Muscle layer of colon (tissue), 2 donors: ENCODE results near the gene TRPM3.

Experiments
- H3K27ac ChIP-seq: one replicate; pipeline ENCODE4 v1.7.0; 2013; ENCODE audit warnings: low read depth, mild to moderate bottlenecking, low read length, moderate library complexity
- H3K27me3 ChIP-seq, 2 donors: one replicate each; pipeline ENCODE4 v1.7.0; 2013; ENCODE audit warnings: low read length in 2 of 2, mild to moderate bottlenecking in 2 of 2; ENCODE audit not compliant: insufficient read depth in 2 of 2, control insufficient read depth in 1 of 2
- H3K36me3 ChIP-seq: one replicate; pipeline ENCODE4 v1.7.0; 2013; ENCODE audit warnings: mild to moderate bottlenecking, low read length; ENCODE audit not compliant: insufficient read depth
- H3K4me1 ChIP-seq: one replicate; pipeline ENCODE4 v1.7.0; 2013; ENCODE audit warnings: mild to moderate bottlenecking, low read length; ENCODE audit not compliant: insufficient read depth
- H3K4me3 ChIP-seq, 2 donors: one replicate each; pipeline ENCODE4 v1.7.0; 2013; ENCODE audit warnings: low read length in 2 of 2, low read depth in 1 of 2, mild to moderate bottlenecking in 1 of 2, moderate library complexity in 1 of 2
- H3K9ac ChIP-seq: one replicate; pipeline ENCODE4 v1.7.0; 2013; ENCODE audit warnings: low read length
- H3K9me3 ChIP-seq: one replicate; pipeline ENCODE4 v1.7.0; 2013; ENCODE audit warnings: mild to moderate bottlenecking, low read length
- donor health status: abdominal sarcoma.
- donor health status: Adenocarcinoma of cecum.

The TRPM3 gene

DNA sequence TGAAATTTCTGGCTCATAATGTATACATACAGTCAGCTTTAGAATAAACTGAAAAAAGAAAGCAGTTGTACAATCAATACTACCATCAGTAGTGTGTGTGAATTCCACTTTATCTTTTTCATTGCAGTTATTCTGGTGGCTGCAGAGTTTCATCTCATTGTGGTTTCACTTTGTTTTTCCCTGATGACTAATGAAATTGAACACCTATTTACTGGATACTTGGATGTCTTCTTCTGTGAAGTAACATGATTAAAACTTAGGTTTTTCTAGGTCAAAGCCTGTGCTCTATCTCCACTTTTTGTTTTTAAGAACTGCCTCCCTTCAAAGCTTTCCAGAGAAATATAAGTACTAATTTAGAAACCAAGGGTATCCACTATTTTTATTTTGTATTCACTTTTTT is 174.3 kb downstream of the TRPM3 start:
- no peak overlapping the region for H3K9ac ChIP-seq

GRCh38 chr9:70945301-70945700 is 176.1 kb downstream of the TRPM3 start:
- Histone ChIP-seq H3K27ac (no peak overlapping the region), H3K9ac (no peak overlapping the region), H3K4me3 (no peak overlapping the region), H3K27me3 (no peaks in the 10 kb centered on the region), H3K4me1 (no peaks in the 10 kb centered on the region), H3K9me3 (no peaks in the 10 kb centered on the region), H3K36me3 (no peaks in the 10 kb centered on the region)

More for the DNA sequence above, 174.3 kb downstream of the TRPM3 start:
- no peaks in the 10 kb centered on the region for H3K36me3 ChIP-seq
- no peak overlapping the region for H3K4me3 ChIP-seq
- H3K4me1 ChIP-seq, result no peaks in the 10 kb centered on the region
- no peaks in the 10 kb centered on the region for H3K9me3 ChIP-seq
- no peak overlapping the region for H3K27ac ChIP-seq
- no peaks in the 10 kb centered on the region for H3K27me3 ChIP-seq

DNA sequence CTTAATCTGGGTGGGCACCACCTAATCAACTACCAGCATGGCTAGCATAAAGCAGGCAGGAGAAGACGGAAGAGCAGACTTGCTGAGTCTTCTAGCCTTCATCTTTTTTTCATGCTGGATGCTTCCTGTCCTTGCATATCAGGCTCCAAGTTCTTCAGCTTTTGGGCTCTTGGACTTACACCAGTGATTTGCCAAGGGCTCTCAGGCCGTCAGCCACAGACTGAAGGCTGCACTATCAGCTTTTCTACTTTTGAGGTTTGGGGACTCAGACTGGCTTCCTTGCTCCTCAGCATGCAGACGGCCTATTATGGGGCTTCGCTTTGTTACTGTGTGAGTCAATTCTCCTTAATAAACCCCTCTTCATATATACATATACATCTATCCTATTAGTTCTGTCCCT is 180.2 kb downstream of the TRPM3 start:
- no peaks in the 10 kb centered on the region for H3K36me3 ChIP-seq
- H3K27me3 ChIP-seq, result no peaks in the 10 kb centered on the region
- H3K27ac ChIP-seq, result no peak overlapping the region
- H3K4me1 ChIP-seq, result peaks cover 7% of the 10 kb centered on the region
- H3K9ac ChIP-seq, result no peak overlapping the region
- no peak overlapping the region for H3K4me3 ChIP-seq
- H3K9me3 ChIP-seq, result no peaks in the 10 kb centered on the region

DNA sequence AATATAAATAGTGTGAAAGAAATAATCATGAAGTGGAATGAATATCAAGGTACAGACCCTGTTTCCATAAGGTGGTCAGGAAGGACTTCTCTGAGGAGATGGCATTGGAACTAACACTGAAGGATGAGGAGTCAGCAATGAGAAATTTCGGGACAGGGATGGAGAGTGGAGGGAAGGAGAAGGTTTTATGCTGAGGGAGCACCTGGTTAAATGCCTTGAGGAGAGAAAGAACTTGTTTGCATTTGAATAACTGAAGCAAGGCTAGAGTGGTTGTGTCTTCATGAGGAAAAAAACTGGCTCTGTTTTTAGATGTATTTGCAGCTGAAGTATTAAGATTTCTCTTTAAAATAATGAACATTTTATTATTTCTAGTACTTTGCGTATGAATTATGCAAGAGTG is 180.8 kb downstream of the TRPM3 start:
- Histone ChIP-seq H3K9me3 (no peaks in the 10 kb centered on the region), H3K9ac (no peak overlapping the region), H3K36me3 (no peaks in the 10 kb centered on the region), H3K4me1 (peaks cover 7% of the 10 kb centered on the region), H3K27me3 (no peaks in the 10 kb centered on the region), H3K27ac (no peak overlapping the region), H3K4me3 (no peak overlapping the region)

DNA sequence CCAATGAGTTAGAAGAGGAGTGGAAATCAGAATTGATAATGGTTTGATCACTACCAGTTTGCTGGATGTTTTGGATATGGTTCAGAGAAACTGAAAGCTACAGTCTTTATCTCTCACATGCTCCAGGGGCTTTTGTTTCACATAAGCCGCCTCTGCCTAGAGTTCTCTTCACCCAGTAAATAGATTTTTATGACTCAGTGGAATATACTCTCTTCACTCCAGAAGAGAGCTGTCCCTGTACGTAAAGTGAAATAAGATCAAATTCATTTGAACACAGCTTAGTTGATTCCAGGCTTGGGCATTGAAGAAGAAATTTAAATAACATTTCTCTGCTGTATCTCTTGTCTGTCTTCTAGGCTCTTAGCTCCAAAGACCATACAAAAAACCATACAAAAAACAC is 184.9 kb downstream of the TRPM3 start:
- no peaks in the 10 kb centered on the region for H3K36me3 ChIP-seq
- no peaks in the 10 kb centered on the region for H3K9me3 ChIP-seq
- H3K27me3 ChIP-seq, result no peaks in the 10 kb centered on the region

DNA sequence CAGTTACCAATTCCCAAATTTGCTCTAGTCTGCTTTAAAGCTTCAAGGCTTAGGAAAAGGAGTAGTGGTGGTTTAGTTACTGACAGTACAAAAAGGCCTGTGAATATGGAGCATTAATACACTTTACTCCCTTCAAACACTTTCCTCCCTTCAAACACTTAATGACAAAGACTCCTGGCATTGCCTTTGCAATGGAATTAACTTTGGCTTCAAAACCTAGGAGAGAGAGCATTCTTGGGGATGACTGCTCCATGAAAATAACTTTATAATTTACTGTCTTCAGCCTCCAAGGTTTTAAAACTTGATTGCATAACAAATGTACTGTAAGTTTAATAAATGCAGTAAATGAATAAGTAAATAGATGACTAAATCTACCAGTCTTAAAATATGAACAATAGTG is 185.6 kb downstream of the TRPM3 start:
- H3K36me3 ChIP-seq, result no peaks in the 10 kb centered on the region
- no peak overlapping the region for H3K4me3 ChIP-seq
- H3K9ac ChIP-seq, result no peak overlapping the region
- no peaks in the 10 kb centered on the region for H3K27me3 ChIP-seq
- H3K9me3 ChIP-seq, result no peaks in the 10 kb centered on the region
- peaks cover 7% of the 10 kb centered on the region for H3K4me1 ChIP-seq
- H3K27ac ChIP-seq, result no peak overlapping the region

More for the DNA sequence above, 184.9 kb downstream of the TRPM3 start:
- Histone ChIP-seq H3K4me1 (peaks cover 7% of the 10 kb centered on the region), H3K9ac (no peak overlapping the region), H3K4me3 (no peak overlapping the region), H3K27ac (no peak overlapping the region)

DNA sequence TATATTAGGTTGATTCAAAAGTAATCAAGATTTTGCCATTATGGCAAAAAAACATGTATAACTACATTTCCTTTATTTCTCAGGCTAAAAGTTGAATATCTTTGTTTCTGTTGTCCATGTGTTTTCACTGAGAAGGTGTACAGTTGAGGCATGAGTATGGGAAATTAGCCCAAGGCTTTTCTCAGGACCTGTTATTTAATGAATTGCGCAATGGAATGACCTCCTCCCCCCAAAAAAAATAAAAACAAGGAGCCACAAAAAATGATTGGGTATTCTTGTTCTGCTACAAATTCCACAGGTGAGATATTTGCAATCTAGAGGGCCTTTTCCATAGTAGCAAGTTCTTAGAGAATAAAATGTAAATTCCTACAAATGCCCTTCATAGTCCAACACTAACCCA is 186.8 kb downstream of the TRPM3 start:
- H3K27ac ChIP-seq, result no peak overlapping the region
- H3K4me1 ChIP-seq, result peaks cover 7% of the 10 kb centered on the region
- H3K4me3 ChIP-seq, result no peak overlapping the region
- H3K27me3 ChIP-seq, result no peaks in the 10 kb centered on the region
- H3K9me3 ChIP-seq, result no peaks in the 10 kb centered on the region
- H3K36me3 ChIP-seq, result no peaks in the 10 kb centered on the region
- H3K9ac ChIP-seq, result no peak overlapping the region

- Histone ChIP-seq H3K27ac (no peak overlapping the region), H3K4me3 (no peak overlapping the region), H3K4me1 (peaks cover 7% of the 10 kb centered on the region)
These were observed 188.1 kb downstream of the TRPM3 start for GRCh38 chr9:70933321-70933720.

GRCh38 chr9:70932097-70932496 is 189.3 kb downstream of the TRPM3 start:
- no peaks in the 10 kb centered on the region for H3K9me3 ChIP-seq
- no peaks in the 10 kb centered on the region for H3K27me3 ChIP-seq
- no peaks in the 10 kb centered on the region for H3K36me3 ChIP-seq
- peaks cover 7% of the 10 kb centered on the region for H3K4me1 ChIP-seq
- no peak overlapping the region for H3K27ac ChIP-seq
- H3K4me3 ChIP-seq, result no peak overlapping the region
- no peak overlapping the region for H3K9ac ChIP-seq

More at GRCh38 chr9:70933321-70933720, 188.1 kb downstream of the TRPM3 start:
- Histone ChIP-seq H3K27me3 (no peaks in the 10 kb centered on the region), H3K9me3 (no peaks in the 10 kb centered on the region), H3K36me3 (no peaks in the 10 kb centered on the region), H3K9ac (no peak overlapping the region)

DNA sequence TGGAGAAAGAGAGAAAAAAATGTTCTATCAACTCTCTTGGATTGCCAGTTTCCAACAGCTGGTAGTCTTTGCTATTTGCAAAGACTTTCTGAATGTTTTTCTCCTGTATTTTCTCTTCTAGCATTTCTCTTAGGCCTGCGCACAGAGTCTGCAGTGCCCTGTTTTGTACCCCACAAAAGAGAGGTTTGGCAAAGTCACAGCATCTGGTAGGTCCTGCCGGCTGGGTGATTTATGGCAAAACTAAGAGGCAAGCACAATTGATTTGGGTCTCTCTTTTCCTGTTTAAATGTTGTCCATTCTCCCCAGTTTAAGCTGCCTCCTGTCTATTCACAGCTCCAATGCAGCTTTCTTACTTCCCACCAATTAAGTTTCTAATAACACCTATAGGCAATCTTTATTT is 193.9 kb downstream of the TRPM3 start:
- no peaks in the 10 kb centered on the region for H3K4me1 ChIP-seq
- no peaks in the 10 kb centered on the region for H3K27me3 ChIP-seq
- H3K9me3 ChIP-seq, result no peaks in the 10 kb centered on the region
- no peak overlapping the region for H3K27ac ChIP-seq
- no peaks in the 10 kb centered on the region for H3K36me3 ChIP-seq
- H3K4me3 ChIP-seq, result no peak overlapping the region
- no peak overlapping the region for H3K9ac ChIP-seq

- Histone ChIP-seq H3K4me1 (no peaks in the 10 kb centered on the region), H3K36me3 (no peaks in the 10 kb centered on the region), H3K27ac (no peak overlapping the region), H3K4me3 (peak overlapping the region in 1 of 2 donors; percentile 30), H3K27me3 (no peaks in the 10 kb centered on the region), H3K9me3 (no peaks in the 10 kb centered on the region), H3K9ac (no peak overlapping the region)
These were observed 196.4 kb downstream of the TRPM3 start for GRCh38 chr9:70924895-70925547.

DNA sequence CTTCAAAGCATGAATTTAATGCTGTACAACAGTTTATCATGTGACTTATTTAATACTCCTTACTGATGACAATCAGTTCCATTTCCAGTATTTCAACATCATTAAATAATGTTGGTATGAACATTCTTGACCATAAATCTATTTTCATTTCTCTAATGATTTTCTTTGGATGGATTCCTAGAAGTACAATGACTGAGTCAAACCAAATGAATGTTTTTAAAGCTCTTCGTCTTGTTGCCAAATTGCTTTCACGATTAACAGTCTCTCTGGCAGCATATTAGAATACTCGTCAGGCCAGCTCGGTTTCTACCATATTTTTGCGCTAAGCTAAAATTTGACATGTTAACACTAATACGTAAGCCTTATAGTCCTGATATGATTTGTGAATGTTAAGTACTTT is 197.0 kb downstream of the TRPM3 start:
- H3K4me3 ChIP-seq, result no peak overlapping the region
- no peaks in the 10 kb centered on the region for H3K27me3 ChIP-seq
- H3K27ac ChIP-seq, result no peak overlapping the region
- H3K36me3 ChIP-seq, result no peaks in the 10 kb centered on the region
- no peak overlapping the region for H3K9ac ChIP-seq
- H3K9me3 ChIP-seq, result no peaks in the 10 kb centered on the region
- H3K4me1 ChIP-seq, result no peaks in the 10 kb centered on the region
